Measurements from ENCODE around the gene GPR68. TPM values are rescaled to one million over a fixed set of nuclear protein-coding genes. Genes with fewer than 3 reads are reported as not detected.

The GPR68 gene, protein sequence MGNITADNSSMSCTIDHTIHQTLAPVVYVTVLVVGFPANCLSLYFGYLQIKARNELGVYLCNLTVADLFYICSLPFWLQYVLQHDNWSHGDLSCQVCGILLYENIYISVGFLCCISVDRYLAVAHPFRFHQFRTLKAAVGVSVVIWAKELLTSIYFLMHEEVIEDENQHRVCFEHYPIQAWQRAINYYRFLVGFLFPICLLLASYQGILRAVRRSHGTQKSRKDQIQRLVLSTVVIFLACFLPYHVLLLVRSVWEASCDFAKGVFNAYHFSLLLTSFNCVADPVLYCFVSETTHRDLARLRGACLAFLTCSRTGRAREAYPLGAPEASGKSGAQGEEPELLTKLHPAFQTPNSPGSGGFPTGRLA
- total RNA-seq, result 10 to 100 TPM; 18.9 to 19.2 TPM

DNA sequence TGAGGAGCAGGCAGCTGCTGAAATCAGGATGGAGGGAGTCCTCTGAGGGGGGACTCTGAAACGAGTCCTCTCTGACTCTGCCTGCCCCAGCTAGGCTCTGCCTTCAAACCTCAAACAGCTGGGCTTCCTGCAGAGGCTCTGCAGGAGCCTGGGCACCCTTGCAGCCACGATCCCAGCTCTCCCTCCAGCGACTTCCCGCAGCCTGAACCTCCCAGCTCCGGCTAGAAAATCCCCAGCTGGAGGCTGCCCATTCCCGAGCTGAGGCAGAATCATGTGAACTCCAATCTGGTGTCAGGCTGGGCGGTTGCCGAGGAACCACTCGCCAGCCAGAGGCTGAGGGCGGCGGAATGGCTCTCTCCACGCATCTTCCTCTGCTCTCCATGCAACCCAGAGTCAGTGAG, at the start of gene GPR68:
TSS of gene GPR68 (minus strand) at position 204 of the 401 bp plus-strand sequence. CDS start 9,654 bp downstream, outside the sequence.
- Mint-ChIP-seq H3K27ac (peak within 1 kb of the TSS; percentile 85), H3K9me3 (peaks cover 4 to 5% of the 10 kb centered on the region in 2 donors), H3K36me3 (ENCODE audit: insufficient read depth in 2 of 2) (peaks cover 23 to 26% of the 10 kb centered on the region in 2 donors), H3K4me3 (peak within 1 kb of the TSS; percentile 77 to 88), H3K4me1 (ENCODE audit: low read depth) (peaks cover 97% of the 10 kb centered on the region), H3K27me3 (ENCODE audit: low read depth) (no peaks in the 10 kb centered on the region)
- DNase-seq (peak in 1 of 2 donors; percentile 34), ATAC-seq (replicated peaks in 1 of 2) (no peak)

DNA sequence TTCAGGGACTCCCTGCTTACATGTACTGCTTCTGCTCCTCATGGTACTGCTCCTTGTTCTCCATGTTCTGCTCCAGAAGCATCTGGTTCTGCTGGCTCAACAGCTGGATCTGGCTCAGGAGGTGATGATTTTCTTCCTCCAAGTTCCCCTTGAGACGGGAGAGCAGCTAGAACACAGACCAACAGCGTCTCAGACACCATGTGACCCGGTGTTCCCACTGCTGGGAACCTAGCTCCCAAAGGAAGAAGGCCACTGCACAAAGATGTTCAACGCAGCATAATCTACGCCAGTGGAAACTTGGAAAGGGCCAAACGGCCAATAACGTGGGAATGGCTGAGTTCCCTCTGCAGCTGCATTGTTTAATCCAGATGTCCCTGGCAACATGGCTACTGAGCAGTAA, 49.6 kb upstream of the GPR68 start:
- Mint-ChIP-seq H3K27me3 (ENCODE audit: low read depth) (no peaks in the 10 kb centered on the region), H3K9me3 (no peaks in the 10 kb centered on the region), H3K27ac (peak overlapping the region; percentile 60), H3K4me3 (no peak overlapping the region), H3K36me3 (ENCODE audit: insufficient read depth in 2 of 2) (peaks cover 24 to 45% of the 10 kb centered on the region in 2 donors), H3K4me1 (ENCODE audit: low read depth) (peaks cover 24% of the 10 kb centered on the region)
- ATAC-seq (replicated peaks in 1 of 2) (no peak), DNase-seq (no peak)

DNA sequence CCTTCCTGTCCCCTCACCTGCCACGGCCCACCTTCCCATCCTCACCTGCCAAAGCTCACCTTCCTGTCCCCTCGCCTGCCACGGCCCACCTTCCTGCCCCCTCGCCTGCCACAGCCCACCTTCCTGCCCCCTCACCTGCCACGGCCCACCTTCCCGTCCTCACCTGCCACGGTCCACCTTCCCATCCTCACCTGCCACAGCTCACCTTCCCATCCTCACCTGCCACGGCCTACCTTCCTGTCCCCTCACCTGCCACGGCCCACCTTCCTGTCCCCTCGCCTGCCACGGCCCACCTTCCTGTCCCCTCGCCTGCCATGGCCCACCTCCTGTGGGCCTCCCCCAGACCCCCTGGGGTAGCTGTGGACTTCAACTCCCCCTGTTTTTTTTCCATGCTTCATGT, 48.8 kb upstream of the GPR68 start:
- Mint-ChIP-seq H3K36me3 (ENCODE audit: insufficient read depth in 2 of 2) (peaks cover 18 to 38% of the 10 kb centered on the region in 2 donors), H3K9me3 (no peaks in the 10 kb centered on the region), H3K27me3 (ENCODE audit: low read depth) (no peaks in the 10 kb centered on the region), H3K4me1 (ENCODE audit: low read depth) (peaks cover 16% of the 10 kb centered on the region), H3K27ac (peak overlapping the region; percentile 74), H3K4me3 (no peak overlapping the region)
- DNase-seq (no peak), ATAC-seq (replicated peaks in 1 of 2) (no peak)

DNA sequence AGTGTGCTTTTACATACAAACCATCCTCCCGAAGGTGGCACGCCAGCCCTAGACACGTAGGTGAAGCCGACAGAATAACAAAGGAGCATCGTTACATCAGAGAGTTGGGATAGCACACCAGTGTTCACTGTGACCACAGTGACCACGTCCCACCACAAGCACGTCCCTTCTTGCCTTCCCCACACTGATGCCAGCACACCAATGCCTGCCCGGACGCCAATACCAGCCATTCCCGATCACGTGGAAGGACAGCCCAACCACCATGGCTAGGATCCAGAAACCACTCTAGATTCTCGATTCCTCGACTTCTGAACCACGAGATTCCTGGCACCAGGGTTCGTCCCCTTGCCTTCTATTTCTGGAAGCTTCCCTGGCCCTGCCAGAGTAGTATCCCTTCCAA, 48.0 kb upstream of the GPR68 start:
- Mint-ChIP-seq H3K36me3 (ENCODE audit: insufficient read depth in 2 of 2) (peaks cover 16 to 36% of the 10 kb centered on the region in 2 donors), H3K27ac (peak overlapping the region; percentile 74), H3K4me3 (no peak overlapping the region), H3K9me3 (no peaks in the 10 kb centered on the region), H3K4me1 (ENCODE audit: low read depth) (peaks cover 14% of the 10 kb centered on the region), H3K27me3 (ENCODE audit: low read depth) (no peaks in the 10 kb centered on the region)
- no peak for DNase-seq
- peak in 1 of 2 donors; percentile 35 for ATAC-seq (replicated peaks in 1 of 2)

DNA sequence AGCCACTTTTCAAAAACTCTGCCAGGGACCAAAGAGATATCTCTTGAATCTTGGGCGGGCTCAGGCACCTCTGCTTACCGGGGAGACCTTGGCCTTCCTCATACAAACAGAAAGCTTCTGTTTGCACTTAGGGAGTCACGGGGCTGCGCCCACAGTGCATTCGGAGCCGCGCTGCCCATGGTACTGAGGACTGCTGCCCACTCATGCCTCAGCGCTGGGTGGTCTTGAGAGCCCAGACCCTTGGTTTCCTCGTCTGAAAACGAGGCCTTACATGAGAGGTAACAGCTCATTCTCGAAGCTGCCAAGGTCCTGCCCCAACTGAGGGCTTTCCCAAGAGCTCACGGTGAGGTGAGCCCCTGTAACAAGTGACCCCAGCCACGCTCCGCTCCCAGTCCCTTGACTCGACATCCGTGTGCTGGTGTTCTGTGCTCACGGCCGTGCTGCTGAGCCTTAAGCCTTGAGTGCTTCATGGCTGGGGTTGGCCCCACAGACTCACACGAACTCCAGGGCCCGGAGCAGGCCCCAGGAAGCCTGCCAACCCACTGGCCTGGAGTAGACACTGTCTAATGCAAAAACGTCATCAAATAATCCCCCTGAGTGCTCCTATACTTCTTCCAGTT, 47.4 kb upstream of the GPR68 start:
- peaks cover 14% of the 10 kb centered on the region for H3K4me1 Mint-ChIP-seq (ENCODE audit: low read depth)
- peak overlapping the region; percentile 74 for H3K27ac Mint-ChIP-seq
- no peaks in the 10 kb centered on the region for H3K27me3 Mint-ChIP-seq (ENCODE audit: low read depth)
- no peak for DNase-seq
- no peak overlapping the region for H3K4me3 Mint-ChIP-seq
- peaks cover 16 to 34% of the 10 kb centered on the region in 2 donors for H3K36me3 Mint-ChIP-seq (ENCODE audit: insufficient read depth in 2 of 2)
- H3K9me3 Mint-ChIP-seq, result no peaks in the 10 kb centered on the region
- peak in 1 of 2 donors; percentile 14 for ATAC-seq (replicated peaks in 1 of 2)

DNA sequence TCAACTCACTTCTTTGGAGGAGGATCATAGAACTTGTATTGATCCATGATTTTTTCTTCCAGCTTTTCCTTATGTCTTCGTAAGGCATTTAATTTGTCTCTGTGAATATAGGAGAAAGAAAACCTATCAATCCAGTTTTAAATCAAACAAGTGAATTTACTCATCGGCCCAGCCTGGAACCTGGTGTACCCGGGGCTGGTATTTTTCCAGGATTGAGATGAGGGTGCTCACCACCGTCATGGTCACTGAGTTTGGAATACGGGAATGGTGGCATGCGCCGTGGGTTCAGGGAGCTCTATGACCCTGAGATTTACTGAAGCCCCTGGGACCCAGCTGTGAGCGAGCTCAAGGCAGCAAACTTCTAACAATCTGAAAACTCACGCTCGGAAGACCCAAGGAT, 46.5 kb upstream of the GPR68 start:
- no peak for ATAC-seq (replicated peaks in 1 of 2)
- Mint-ChIP-seq H3K4me1 (ENCODE audit: low read depth) (peaks cover 22% of the 10 kb centered on the region), H3K27ac (peak overlapping the region; percentile 57), H3K9me3 (no peaks in the 10 kb centered on the region), H3K27me3 (ENCODE audit: low read depth) (no peaks in the 10 kb centered on the region), H3K4me3 (no peak overlapping the region), H3K36me3 (ENCODE audit: insufficient read depth in 2 of 2) (peaks cover 13 to 33% of the 10 kb centered on the region in 2 donors)
- no peak for DNase-seq

DNA sequence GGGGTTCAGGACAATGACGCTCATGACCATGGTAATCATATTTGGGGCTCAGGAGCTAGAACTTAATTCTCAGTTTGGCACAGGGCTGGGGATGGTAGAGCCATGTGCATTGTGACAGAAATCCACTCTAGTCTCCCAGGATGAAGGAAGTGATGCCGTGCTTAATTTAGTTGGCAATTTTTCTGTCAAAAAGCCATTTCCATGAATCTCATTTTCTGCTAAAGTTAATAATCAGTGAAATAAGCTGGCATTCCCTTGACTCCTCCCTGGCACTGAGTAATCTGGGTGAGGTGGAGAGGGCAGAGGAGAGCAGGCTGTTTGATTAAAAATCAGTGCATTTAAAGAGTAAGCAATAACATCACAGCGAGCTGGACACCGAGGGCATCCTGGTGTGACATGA, 45.0 kb upstream of the GPR68 start:
- H3K36me3 Mint-ChIP-seq (ENCODE audit: insufficient read depth in 2 of 2), result peaks cover 17 to 46% of the 10 kb centered on the region in 2 donors
- ATAC-seq (replicated peaks in 1 of 2) (no peak), DNase-seq (no peak)
- H3K4me3 Mint-ChIP-seq, result no peak overlapping the region
- no peaks in the 10 kb centered on the region for H3K9me3 Mint-ChIP-seq
- H3K27me3 Mint-ChIP-seq (ENCODE audit: low read depth), result no peaks in the 10 kb centered on the region
- no peak overlapping the region for H3K27ac Mint-ChIP-seq
- peaks cover 29% of the 10 kb centered on the region for H3K4me1 Mint-ChIP-seq (ENCODE audit: low read depth)

DNA sequence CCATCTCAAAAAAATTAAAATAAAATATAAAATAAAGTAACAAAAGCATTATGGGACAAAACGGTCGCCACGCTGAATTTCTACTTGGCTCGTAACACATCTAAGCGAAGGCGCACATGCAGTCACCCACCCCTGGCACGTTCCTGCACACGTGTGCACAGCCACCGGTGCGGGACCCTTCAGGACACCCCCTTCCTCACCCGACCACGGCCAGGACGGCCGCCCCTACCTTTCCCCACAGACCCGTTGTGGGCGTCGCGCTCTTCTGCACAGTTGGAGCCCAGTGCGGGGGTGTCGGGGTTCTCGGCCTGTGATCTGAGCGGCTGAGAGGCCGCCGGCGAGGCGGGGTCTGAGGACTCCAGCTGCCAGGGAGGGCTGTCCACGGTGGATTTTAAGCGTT, 44.4 kb upstream of the GPR68 start:
- H3K9me3 Mint-ChIP-seq, result no peaks in the 10 kb centered on the region
- ATAC-seq (replicated peaks in 1 of 2) (no peak), DNase-seq (no peak)
- H3K27me3 Mint-ChIP-seq (ENCODE audit: low read depth), result no peaks in the 10 kb centered on the region
- H3K4me1 Mint-ChIP-seq (ENCODE audit: low read depth), result peaks cover 29% of the 10 kb centered on the region
- H3K4me3 Mint-ChIP-seq, result no peak overlapping the region
- H3K27ac Mint-ChIP-seq, result no peak overlapping the region
- peaks cover 16 to 47% of the 10 kb centered on the region in 2 donors for H3K36me3 Mint-ChIP-seq (ENCODE audit: insufficient read depth in 2 of 2)

DNA sequence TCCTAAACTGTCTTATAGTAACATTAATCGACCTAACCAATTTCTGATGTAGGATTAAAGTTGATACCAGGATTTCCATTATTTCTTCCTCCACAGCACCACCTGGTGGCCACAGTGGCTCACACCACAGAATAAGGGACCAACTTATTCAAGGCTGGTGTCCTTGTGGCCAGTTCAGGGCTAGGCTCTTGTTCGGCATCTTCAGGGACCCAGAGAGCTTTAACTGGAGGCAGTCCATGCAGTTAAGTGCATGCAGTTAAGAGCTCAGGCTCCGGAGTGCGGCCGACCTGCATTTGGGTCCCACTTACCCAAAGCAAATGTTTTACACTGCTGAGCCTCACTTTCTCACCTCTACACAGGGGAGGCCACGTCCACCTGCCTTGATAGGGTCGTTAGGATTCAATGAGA, 42.0 kb upstream of the GPR68 start:
- peak; percentile 76 to 82 for ATAC-seq (replicated peaks in 1 of 2)
- Mint-ChIP-seq H3K36me3 (ENCODE audit: insufficient read depth in 2 of 2) (peaks cover 20 to 47% of the 10 kb centered on the region in 2 donors), H3K9me3 (no peaks in the 10 kb centered on the region), H3K27ac (peak overlapping the region; percentile 47), H3K4me3 (no peak overlapping the region), H3K27me3 (ENCODE audit: low read depth) (no peaks in the 10 kb centered on the region), H3K4me1 (ENCODE audit: low read depth) (peaks cover 18% of the 10 kb centered on the region)
- DNase-seq, result peak; percentile 75 to 85

DNA sequence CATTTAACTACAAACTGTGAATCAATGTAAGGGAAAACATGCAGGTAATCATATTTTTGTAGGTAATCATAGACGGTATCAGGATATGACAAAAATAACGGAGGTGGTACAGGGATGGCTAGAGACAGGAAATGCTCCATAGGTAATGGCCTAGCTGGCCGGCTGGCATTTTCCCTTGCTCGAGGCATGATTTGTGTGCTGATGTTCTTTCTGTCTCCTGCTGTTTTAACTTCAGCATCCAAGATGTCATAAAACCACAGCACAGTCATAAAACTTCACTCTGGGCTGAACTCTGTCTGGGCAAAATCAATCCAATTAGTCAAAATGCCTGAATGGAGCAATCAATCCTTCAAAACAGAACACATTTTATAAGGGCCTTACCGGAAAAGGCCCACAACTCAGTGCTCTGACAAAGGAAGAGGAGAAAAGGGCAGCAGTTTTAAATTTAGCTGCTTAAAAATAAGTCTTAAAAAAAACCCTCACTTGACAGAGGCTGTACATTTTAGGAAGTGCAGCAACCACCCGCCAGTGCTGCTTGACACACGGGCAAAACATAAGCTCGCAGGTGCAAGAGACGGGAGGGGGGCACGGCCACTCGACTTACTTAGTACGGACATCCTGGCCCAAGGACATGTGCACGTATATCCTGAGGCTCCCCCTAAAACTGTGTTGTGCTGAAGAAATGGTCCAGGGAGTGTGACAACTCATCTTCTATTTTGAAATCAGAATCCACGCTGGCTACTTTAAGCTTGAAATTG, 40.5 kb upstream of the GPR68 start:
- Mint-ChIP-seq H3K9me3 (no peaks in the 10 kb centered on the region), H3K27ac (peak overlapping the region; percentile 8), H3K4me1 (ENCODE audit: low read depth) (peaks cover 19% of the 10 kb centered on the region), H3K27me3 (ENCODE audit: low read depth) (no peaks in the 10 kb centered on the region), H3K36me3 (ENCODE audit: insufficient read depth in 2 of 2) (peaks cover 20 to 44% of the 10 kb centered on the region in 2 donors), H3K4me3 (no peak overlapping the region)
- ATAC-seq (replicated peaks in 1 of 2) (no peak), DNase-seq (no peak)

DNA sequence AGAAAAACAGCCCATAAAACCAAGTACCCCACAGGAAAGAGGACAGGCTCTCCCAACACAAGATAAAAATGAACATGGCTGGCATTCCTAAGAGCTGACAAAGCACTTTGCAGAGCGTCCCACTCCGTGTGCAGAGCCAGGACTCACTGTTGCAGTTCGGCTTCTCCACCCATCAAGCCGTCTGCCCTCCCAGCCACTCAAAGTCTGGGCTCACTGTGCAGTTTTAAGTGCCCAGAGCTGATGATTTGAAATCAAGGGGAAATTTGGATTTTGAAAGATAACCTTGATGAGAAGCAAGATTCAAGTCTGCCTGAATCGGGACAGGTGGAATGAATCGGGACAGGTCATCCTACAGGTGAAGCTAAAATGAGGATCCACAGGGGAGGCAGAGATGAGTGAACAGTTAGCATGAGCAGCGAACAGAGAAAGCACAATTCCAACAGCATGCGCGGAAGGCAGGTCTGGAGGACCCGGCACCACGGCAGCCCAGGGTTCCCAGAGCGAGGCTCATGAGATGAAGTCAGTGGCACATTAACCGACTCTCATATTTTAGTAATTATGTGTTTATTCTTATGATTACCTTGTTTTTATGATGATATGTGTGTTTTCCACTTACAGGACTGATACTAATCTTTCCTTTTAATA, 39.8 kb upstream of the GPR68 start:
- Mint-ChIP-seq H3K27me3 (ENCODE audit: low read depth) (no peaks in the 10 kb centered on the region), H3K4me1 (ENCODE audit: low read depth) (peaks cover 19% of the 10 kb centered on the region), H3K9me3 (no peaks in the 10 kb centered on the region), H3K36me3 (ENCODE audit: insufficient read depth in 2 of 2) (peaks cover 18 to 41% of the 10 kb centered on the region in 2 donors), H3K4me3 (no peak overlapping the region), H3K27ac (peak overlapping the region; percentile 18)
- ATAC-seq (replicated peaks in 1 of 2) (no peak), DNase-seq (no peak)

DNA sequence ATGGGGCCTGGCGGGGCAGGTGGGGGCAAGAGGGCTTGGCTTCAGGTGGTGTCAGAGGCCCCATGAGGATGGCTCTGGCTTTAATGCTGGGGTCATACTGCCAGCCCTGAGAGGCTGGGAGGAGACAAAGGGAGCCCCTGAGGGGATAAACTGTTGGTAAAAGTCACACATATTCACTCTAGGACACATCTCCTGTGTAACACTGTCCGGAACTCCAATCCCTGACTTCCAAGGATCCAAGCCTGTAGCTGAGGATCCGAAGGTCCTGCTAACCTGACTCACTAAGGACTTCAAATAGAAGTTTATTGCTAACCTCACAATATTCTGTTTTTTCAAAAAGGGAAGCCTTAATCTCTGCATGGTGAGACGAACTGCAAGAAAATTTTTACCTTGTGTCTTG, 39.2 kb upstream of the GPR68 start:
- no peak for DNase-seq
- no peak for ATAC-seq (replicated peaks in 1 of 2)
- Mint-ChIP-seq H3K27ac (peak overlapping the region; percentile 18), H3K36me3 (ENCODE audit: insufficient read depth in 2 of 2) (peaks cover 16 to 40% of the 10 kb centered on the region in 2 donors), H3K9me3 (no peaks in the 10 kb centered on the region), H3K4me1 (ENCODE audit: low read depth) (peaks cover 19% of the 10 kb centered on the region), H3K27me3 (ENCODE audit: low read depth) (no peaks in the 10 kb centered on the region), H3K4me3 (no peak overlapping the region)

All from activated T-cell treated with anti-CD3 and anti-CD28 coated beads, Interleukin-2, amount 50 U/mL, for 72 hours (primary cell).